NCI-H187 (cell line): ENCODE data around the gene THSD7B.
"Not testable (repeated sequence)": the region's sequence is repeated elsewhere in the genome, so short reads cannot be mapped to it uniquely, and the experiment has no call there.

Experiments used
- DNase-seq, 2 experiments: peaks; one replicate each; lab custom pipeline; 2025; lab: John Stamatoyannopoulos, UW

Gene THSD7B, protein sequence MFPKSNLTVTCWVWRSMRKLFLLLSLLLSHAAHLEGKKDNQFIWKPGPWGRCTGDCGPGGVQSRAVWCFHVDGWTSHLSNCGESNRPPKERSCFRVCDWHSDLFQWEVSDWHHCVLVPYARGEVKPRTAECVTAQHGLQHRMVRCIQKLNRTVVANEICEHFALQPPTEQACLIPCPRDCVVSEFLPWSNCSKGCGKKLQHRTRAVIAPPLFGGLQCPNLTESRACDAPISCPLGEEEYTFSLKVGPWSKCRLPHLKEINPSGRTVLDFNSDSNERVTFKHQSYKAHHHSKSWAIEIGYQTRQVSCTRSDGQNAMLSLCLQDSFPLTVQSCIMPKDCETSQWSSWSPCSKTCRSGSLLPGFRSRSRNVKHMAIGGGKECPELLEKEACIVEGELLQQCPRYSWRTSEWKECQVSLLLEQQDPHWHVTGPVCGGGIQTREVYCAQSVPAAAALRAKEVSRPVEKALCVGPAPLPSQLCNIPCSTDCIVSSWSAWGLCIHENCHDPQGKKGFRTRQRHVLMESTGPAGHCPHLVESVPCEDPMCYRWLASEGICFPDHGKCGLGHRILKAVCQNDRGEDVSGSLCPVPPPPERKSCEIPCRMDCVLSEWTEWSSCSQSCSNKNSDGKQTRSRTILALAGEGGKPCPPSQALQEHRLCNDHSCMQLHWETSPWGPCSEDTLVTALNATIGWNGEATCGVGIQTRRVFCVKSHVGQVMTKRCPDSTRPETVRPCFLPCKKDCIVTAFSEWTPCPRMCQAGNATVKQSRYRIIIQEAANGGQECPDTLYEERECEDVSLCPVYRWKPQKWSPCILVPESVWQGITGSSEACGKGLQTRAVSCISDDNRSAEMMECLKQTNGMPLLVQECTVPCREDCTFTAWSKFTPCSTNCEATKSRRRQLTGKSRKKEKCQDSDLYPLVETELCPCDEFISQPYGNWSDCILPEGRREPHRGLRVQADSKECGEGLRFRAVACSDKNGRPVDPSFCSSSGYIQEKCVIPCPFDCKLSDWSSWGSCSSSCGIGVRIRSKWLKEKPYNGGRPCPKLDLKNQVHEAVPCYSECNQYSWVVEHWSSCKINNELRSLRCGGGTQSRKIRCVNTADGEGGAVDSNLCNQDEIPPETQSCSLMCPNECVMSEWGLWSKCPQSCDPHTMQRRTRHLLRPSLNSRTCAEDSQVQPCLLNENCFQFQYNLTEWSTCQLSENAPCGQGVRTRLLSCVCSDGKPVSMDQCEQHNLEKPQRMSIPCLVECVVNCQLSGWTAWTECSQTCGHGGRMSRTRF (N-terminal part only)

DNA sequence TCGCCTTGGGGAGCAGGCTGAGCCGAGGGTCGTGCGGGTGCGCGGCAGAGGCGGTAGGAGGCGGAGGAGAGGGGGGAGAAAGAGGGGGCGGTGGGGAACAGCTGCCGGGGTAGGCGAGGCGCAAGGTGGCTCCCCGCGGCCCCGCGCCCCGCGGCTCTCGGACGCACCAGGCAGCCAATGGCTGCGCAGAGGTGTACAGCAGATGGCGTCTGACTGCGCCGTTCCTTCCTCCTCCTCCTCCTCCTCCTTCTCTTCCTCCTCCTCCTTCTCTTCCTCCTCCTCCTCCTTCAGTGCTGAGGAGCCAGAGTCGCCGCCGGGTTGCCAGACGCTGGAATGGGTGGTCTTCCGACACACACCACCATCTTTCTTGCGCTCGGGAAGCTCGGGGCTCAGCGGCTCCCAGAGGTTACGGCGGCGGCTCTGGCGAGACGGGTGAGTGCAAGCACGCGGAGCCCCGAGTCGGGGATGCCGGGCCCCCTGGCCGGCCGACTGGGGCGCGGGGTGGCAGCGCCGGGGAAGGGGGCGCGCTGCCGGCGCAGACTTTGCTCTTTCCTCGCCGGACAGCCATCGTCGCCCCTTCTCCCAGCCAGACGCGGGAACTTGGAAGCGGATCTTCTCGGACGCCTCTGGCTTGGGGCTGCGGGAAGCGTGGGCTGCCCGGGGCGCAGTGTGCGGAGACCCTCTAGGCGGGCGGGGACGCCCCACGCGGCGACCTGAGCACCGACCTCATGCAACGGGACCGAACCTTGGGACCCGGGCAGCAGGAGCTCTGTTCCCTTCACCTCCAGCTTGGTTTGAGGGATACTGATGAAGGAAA lies at the start of gene THSD7B:
Gene THSD7B, plus strand, starts transcription at position 290 of the 817 bp plus-strand sequence. CDS start 116,634 bp downstream, outside the sequence.
- DNase-seq: no peak

DNA sequence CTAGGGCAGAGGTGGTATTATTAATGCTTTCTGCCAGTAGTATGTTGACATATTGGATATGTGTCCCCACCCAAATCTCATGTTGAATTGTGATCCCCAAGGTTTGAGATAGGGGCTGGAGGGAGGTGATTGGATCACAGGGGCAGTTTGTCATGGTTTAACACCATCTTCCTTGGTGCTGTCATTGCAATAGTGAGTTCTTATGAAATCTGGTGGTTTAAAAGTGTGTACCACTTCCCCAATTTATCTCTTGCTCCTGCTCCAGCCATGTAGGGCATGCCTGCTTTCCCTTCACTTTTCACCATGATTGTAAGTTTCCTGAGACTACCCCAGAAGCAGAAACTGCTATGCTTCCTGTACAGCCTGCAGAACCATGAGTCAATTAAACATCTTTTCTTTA lies 47.1 kb upstream of the THSD7B start:
- DNase-seq: no peak

GRCh38 chr2:136727973-136728699 lies 37.2 kb upstream of the THSD7B start:
- DNase-seq: no peak

DNA sequence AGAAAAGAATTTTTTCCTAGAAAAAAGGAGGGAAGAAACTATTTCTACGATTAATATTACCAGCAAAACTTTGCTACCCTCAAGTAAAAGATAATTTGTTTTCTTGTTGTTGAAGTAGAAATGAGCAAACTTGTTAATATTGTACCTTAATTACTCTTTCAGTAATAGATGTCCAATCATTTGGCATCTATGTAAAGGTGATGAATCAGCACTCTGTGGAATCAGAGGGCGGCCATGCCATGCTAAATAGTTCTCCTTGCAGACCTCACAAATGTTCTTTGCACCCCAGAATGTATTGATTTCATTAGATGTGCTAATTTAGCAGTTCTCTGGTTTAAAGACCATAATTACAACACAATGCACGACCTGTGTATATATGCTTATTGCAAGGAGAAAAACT lies 29.1 kb upstream of the THSD7B start:
- no peak for DNase-seq

DNA sequence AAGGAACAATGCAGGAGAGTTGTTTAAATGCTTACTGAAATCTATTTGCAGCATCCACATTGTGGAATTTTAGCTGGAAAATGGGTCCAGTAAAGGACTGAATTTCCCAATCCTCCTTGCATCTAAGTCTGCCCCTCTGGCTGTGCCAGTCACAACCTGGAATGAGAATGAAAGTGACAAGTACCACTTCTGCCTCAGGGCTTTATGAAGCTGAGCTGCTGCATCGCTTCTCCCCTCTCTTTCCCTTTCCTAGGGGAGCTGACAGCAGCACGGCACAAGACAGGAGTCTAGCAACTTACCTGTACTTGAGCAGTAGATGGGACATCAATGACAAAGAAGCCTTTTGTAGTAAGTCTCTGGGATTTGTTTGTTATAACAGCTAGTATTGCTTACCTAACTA lies 27.3 kb upstream of the THSD7B start:
- DNase-seq: no peak

DNA sequence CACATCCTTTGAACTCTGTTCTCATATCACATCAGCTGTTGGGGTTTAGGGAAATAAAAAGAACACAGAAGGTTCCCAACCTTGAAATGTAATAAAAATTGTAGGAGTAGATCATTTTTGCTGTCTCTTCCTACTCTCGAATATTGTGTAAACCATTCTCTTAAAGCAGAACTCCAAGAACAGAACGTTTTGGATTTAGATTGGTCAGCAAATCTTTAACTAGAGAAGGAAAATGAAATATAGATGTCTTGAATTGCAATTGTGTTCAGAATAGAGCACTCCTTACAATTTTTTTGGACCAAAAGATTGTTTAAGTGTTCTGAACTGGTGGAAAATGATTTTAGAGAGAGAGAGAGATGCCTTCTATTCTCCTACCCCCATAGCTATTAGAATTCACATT lies 23.9 kb upstream of the THSD7B start:
- DNase-seq: no peak

- no peak for DNase-seq
Measured at GRCh38 chr2:136750065-136750464, 15.3 kb upstream of the THSD7B start.

DNA sequence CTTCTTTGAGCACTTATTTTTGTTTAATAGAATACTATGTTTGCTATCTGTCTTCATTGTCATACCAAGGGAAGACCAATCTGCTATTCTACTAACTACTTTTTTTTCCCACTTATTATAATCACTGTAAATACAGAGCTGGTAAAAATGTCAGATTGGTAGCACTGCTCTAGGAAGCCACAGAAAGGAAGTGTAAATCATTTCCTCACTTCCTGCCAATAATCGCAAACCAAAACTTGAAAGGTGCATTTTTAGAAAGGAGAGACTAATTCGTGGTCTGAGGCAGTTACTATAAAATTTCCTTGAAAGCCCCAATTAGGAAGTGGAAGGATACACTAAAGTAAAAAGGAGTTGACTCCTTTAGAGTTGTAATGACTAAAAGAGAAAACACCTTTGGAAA lies 13.9 kb upstream of the THSD7B start:
- DNase-seq: no peak

DNA sequence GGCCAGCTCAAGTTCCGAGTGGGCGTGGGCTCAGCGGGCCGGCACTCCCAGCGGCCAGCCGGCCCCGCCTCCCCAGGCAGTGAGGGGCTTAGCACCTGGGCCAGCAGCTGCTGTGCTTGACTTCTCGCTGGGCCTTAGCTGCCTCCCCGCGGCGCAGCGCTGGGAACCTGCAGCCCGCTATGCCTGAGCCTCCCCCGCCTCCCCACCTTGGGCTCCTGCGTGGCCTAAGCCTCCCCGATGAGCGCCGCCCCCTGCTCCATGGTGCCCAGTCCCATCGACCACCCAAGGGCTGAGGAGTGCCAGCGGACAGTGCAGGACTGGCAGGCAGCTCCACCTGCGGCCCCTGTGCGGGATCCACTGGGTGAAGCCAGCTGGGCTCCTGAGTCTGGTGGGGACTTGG lies 6.8 kb upstream of the THSD7B start:
- not testable (repeated sequence) for DNase-seq

GRCh38 chr2:136764452-136765255 lies 691 bp upstream of the THSD7B start:
- DNase-seq: no peak

DNA sequence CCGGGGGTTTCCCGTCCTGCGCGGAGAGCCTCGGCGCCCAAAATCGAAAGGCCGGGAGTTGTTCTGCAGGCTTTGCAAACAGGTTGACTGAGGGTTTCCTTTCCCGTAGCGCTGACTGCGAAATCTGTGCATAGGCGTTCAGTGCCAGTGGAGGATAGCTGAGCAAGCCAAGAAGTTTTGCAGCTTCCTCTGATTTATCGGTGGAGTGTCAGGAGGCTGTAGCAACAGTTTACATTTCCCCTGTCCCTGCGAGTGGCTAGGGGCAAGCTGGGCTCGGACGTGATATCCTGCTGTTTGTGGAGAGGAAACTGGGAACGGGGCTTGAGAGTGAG lies 694 bp downstream of the THSD7B start:
- DNase-seq: no peak

- DNase-seq: no peak
Measured at GRCh38 chr2:136767030-136767429, 1.7 kb downstream of the THSD7B start.

GRCh38 chr2:136769871-136770270 lies 4.5 kb downstream of the THSD7B start:
- no peak for DNase-seq

DNA sequence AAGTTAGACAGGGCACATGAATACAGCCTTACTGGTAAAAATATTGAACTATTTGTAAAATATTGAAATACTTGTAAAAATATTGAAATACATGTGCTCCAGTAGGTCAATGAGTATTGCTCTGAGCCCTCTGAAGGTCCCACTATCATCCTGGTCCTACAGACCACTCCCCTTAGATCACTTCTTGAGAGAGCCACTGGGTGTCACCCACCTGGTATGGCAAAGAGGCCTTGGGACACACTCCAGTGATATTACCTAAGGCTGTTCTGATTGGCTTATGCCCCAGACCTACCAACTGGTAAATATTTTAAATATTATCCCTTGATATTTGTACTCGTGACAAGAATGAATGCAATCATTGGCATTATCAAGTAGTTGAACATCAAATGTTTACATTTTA lies 5.0 kb downstream of the THSD7B start:
- DNase-seq: no peak

DNA sequence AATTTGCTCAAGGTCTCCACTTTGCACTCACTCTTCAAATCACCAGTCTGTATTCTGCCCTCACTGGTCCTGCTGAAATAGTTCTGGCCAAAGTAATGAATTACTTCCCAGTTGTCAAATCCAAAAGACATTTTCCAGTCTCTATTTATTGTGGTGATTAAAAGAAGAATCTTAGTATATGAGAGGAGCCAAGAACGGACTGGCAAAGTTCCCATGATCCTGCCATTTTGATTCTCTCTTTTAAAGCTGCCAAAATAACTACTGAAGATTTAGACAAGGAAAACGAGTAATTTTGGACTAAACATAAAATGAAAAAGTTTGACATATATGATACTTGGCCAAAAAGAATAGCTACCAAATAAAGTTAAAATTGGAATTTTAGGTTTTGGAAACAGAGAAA lies 12.0 kb downstream of the THSD7B start:
- no peak for DNase-seq

DNA sequence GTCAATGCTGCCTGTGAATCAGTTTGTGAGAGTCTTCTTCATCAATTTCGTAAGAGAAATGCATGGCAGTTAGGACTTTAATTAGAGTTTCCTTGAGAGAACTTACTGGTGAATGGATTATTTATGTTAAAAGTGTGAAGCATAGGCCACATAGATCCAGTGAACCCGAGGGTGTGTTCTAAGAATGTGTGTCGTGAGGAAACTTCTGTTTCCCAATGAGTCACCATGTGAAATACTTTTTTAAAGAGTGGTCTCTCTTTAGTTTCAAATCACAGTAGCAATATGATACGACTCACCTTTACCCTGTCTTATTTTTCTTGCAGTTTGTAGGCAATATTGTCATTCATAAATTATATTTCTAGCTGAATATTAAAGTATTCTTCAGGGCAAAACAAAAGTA lies 18.5 kb downstream of the THSD7B start:
- DNase-seq: no peak

- no peak for DNase-seq
Measured at GRCh38 chr2:136785215-136785614, 19.9 kb downstream of the THSD7B start.

DNA sequence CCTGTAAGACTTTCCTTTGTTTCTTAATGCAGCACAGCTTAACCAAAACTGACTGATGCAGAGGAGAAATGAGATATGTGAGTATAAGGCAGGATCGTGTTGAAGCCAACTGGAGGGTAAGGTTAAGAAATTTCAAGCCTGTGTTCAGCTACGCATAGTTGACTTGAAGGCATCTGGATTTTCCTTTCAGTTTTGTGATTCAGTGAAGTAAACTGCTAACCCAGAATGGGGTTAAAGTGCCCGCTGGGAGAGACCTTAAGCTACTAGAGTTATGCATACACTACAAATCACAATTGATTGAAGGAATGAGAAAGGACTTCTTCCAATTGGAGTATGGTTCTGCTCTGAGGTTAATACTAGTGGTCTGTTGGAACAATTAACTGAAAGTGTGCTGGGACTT lies 22.6 kb downstream of the THSD7B start:
- no peak for DNase-seq

- DNase-seq: no peak
Measured at GRCh38 chr2:136796339-136796738, 31.0 kb downstream of the THSD7B start.

GRCh38 chr2:136798766-136799165 lies 33.4 kb downstream of the THSD7B start:
- DNase-seq: no peak
